K562 (cell line): ENCODE data around the gene SBK1. TPM values are rescaled to one million over a fixed set of nuclear protein-coding genes. Genes with fewer than 3 reads are reported as not detected.
"Not testable (repeated sequence)": the region's sequence is repeated elsewhere in the genome, so short reads cannot be mapped to it uniquely, and the experiment has no call there.

Source experiments
- ATAC-seq: fragments of 200-7000 bp; cut with Tn5 transposase; 3 replicates; pipeline ENCODE4 v1.9.1; 2020; ENCODE audit warnings: moderate library complexity
- BruUV-seq: library from RNA; stranded (reverse); fragments of 400-500 nt; replicated peaks from 2 replicates; lab custom pipeline; 2021; lab: Mats Ljungman, UMichigan
- CTCF ChIA-PET: fragments of 300-600 bp; formaldehyde crosslinking; extraction: SDS; loops from one replicate; lab custom pipeline; 2021; ENCODE audit warnings: low intra/inter-chr PET ratio; lab: Yijun Ruan, JAX
- POLR2A ChIA-PET: fragments of 300-600, 350-650 bp; sonication (Branson Sonifier 250); formaldehyde crosslinking; extraction: SDS; loops from one replicate; lab custom pipeline; 2021; ENCODE audit warnings: antibody characterized with exemption, inconsistent platforms; lab: Yijun Ruan, JAX
- DNase-seq, 4 experiments: peaks; one replicate each; pipeline versions ENCODE4 v3.0.0 to v3.0.0-alpha.2; 2011 to 2018; ENCODE audit warnings: low spot score in 3 of 4, mixed read lengths in 3 of 4; ENCODE audit errors: extremely low read depth in 1 of 4
- FAIRE-seq: peaks from 2 replicates; lab custom pipeline; 2011; peaks lifted over from hg19 to GRCh38; lab: Jason Lieb, UNC
- H2AFZ ChIP-seq: 2 replicates; pipeline ENCODE4 v1.6.0; 2011; ENCODE audit warnings: low read depth, low read length, control low read depth, inconsistent platforms
- H3K27ac ChIP-seq: fragments of 200-600 bp; 3 replicates; pipeline ENCODE4 v1.8.0; 2011; ENCODE audit warnings: low read depth, mild to moderate bottlenecking, control low read depth, inconsistent platforms, low read length, moderate library complexity, mixed read lengths; ENCODE audit errors: extremely low read depth
- H3K27me3 ChIP-seq, 2 experiments: fragments of 300-600 bp in 1 of 2; 2 replicates in 1 of 2; 3 replicates in 1 of 2; pipeline versions ENCODE4 v1.6.0 to v1.8.0; 2011; ENCODE audit warnings: inconsistent platforms in 2 of 2, low read length in 2 of 2, mild to moderate bottlenecking in 1 of 2, mixed read lengths in 1 of 2, moderate library complexity in 1 of 2; ENCODE audit not compliant: control insufficient read depth in 2 of 2, insufficient read depth in 2 of 2
- H3K36me3 ChIP-seq: fragments of 300-600 bp; 3 replicates; pipeline ENCODE4 v1.8.0; 2011; ENCODE audit warnings: mild to moderate bottlenecking, low read length, inconsistent platforms; ENCODE audit not compliant: control insufficient read depth, insufficient read depth
- H3K4me1 ChIP-seq, 2 experiments: fragments of 200-600 bp in 1 of 2; replicated peaks in 1 of 2; 2 replicates in 1 of 2; 3 replicates in 1 of 2; pipeline versions ENCODE4 v1.5.1 to v1.8.0; 2011; ENCODE audit warnings: inconsistent platforms in 2 of 2, low read length in 2 of 2, mild to moderate bottlenecking in 1 of 2, mixed read lengths in 1 of 2, moderate library complexity in 1 of 2; ENCODE audit not compliant: control insufficient read depth in 2 of 2, insufficient read depth in 2 of 2
- H3K4me2 ChIP-seq: 2 replicates; pipeline ENCODE4 v1.6.1; 2011; ENCODE audit warnings: low read length, control low read depth, inconsistent platforms, mixed read lengths; ENCODE audit not compliant: insufficient read depth
- H3K4me3 ChIP-seq: fragments of 200-600 bp; sonication (generic), shearing (Covaris generic); 2 replicates; pipeline ENCODE4 v1.5.1; 2016; ENCODE audit warnings: control low read depth, inconsistent platforms
- H3K79me2 ChIP-seq: fragments of 200-600 bp; 3 replicates; pipeline ENCODE4 v1.8.0; 2011; ENCODE audit warnings: low read length, inconsistent platforms; ENCODE audit not compliant: control insufficient read depth, insufficient read depth
- H3K9ac ChIP-seq, 2 experiments: 2 replicates each; pipeline versions ENCODE4 v1.6.0 to v1.6.1; 2011; ENCODE audit warnings: low read depth in 2 of 2, low read length in 2 of 2, control low read depth in 1 of 2, inconsistent platforms in 1 of 2, mild to moderate bottlenecking in 1 of 2, mixed read lengths in 1 of 2; ENCODE audit not compliant: insufficient read depth in 1 of 2
- H3K9me1 ChIP-seq: one replicate; pipeline ENCODE4 v1.6.0; 2011; ENCODE audit warnings: inconsistent platforms, mild to moderate bottlenecking, low read length, moderate library complexity; ENCODE audit not compliant: control insufficient read depth, insufficient read depth
- H3K9me3 ChIP-seq: replicated peaks from 2 replicates; pipeline ENCODE4 v1.5.1; 2011; ENCODE audit warnings: low read depth, low read length, inconsistent platforms; ENCODE audit not compliant: control insufficient read depth, insufficient read depth
- H4K20me1 ChIP-seq: replicated peaks from 2 replicates; pipeline ENCODE4 v1.6.1; 2011; ENCODE audit warnings: low read length, inconsistent platforms, mixed read lengths; ENCODE audit not compliant: control insufficient read depth, insufficient read depth
- CBFA2T2 ChIP-seq: fragments of 450-650 bp; conservative IDR thresholded peaks from 2 replicates; pipeline ENCODE4 v1.6.1; 2017; ENCODE audit warnings: mild to moderate bottlenecking
- RAD51 ChIP-seq: fragments of 450-650 bp; IDR thresholded peaks from 2 replicates; pipeline ENCODE4 v1.7.1; 2016; ENCODE audit warnings: low read depth, mild to moderate bottlenecking, borderline replicate concordance
- VEZF1 ChIP-seq: fragments of 200-800 bp; sonication (Bioruptor generic); IDR thresholded peaks from 2 replicates; pipeline ENCODE4 v1.6.1; 2017; ENCODE audit warnings: missing genetic modification characterization, missing compliant biosample characterization
- ZNF316 ChIP-seq: fragments of 450-650 bp; IDR thresholded peaks from 2 replicates; pipeline ENCODE4 v1.6.1; 2016
- WGBS: fragments of 100-300 bp; shearing (Covaris generic); methylation state at CpG from one replicate; pipeline ENCODE4 v1.1.6; 2016; ENCODE audit warnings: low coverage, mixed read lengths; ENCODE audit not compliant: insufficient coverage; ENCODE audit errors: missing lambda C conversion rate; 5-methylcytosine and 5-hydroxymethylcytosine counted together
- in situ Hi-C: fragments of 300-500 bp; cut with MboI; formaldehyde crosslinking; loops from 4 replicates; pipeline ENCODE4 v1.15.0; 2018; ENCODE audit warnings: inconsistent platforms, mixed read lengths
- intact Hi-C: fragments of 100-400 bp; cut with micrococcal nuclease; formaldehyde crosslinking; loops from 2 replicates; pipeline ENCODE4 v1.14.2; 2022
- polyA plus RNA-seq, 8 experiments: library from polyadenylated mRNA; depleted of rRNA in 4 of 8; stranded (reverse) in 5 of 8; unstranded in 3 of 8; fragments of >200 nt; fragmentation: Nextera tagmentation in 2 of 8; fragmentation: Illumina TruSeq in 1 of 8; extraction: Ambion mirVana in 2 of 8; extraction: Trizol in 1 of 8; gene quantifications; 2 replicates each; pipeline versions ENCODE4 v1.2.1 to v1.2.3, GENCODE V29; 2011 to 2014; ENCODE audit warnings: inconsistent platforms in 1 of 8, missing spikeins in 1 of 8
- total RNA-seq, 7 experiments: library from RNA; depleted of rRNA in 6 of 7; stranded (reverse); fragments of >200 nt in 6 of 7; fragmentation: Illumina TruSeq in 2 of 7; extraction: Trizol in 2 of 7; gene quantifications; 2 replicates each; pipeline versions ENCODE4 v1.2.1 to v1.2.3, GENCODE V29; 2011 to 2021; ENCODE audit warnings: low replicate concordance in 1 of 7
- TF ChIP-seq, protein P1 (sequence below): sonication (generic); formaldehyde crosslinking; IDR thresholded peaks from 2 replicates; pipeline ENCODE4 v1.9.0; 2022; ENCODE audit warnings: mild to moderate bottlenecking, missing genetic modification reagents
- TF ChIP-seq, protein P2 (sequence below): sonication (generic); formaldehyde crosslinking; IDR thresholded peaks from 2 replicates; pipeline ENCODE4 v1.5.0; 2020; ENCODE audit warnings: missing genetic modification reagents

Gene SBK1
- total and polyA plus RNA-seq, 9 of the 15 experiments (the other 6 are each of a cell fraction or from before 2014, with no cell fraction given) = 0.01 to 0.07 (median 0.03) TPM; not detected in 6

DNA sequence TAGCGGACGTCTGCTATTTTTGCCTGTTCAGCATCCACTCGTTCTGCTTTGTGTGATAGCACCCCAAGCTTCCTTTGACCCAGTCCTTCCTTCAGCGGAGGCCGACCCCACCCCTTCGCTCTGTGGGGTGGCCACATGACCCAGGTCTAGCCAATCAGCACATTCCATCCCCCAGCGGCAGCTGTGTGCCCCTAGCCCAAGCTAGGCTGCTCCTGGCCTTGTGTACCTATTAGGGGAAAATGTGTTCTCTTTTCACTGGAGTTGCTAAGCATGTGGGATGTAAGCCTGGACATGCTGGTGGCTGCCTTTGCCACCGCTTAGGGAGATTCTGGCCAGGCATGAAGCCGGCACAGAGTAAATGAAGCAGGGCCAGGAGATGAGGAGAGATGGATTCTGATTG lies 37.9 kb downstream of the SBK1 start:
- H3K4me3 ChIP-seq, H3K36me3 ChIP-seq, CTCF ChIA-PET, H3K27ac ChIP-seq, intact Hi-C loops, H3K4me2 ChIP-seq, H3K9me3 ChIP-seq, H4K20me1 ChIP-seq, in situ Hi-C loops, H3K4me1 ChIP-seq, H3K27me3 ChIP-seq, H3K9me1 ChIP-seq, BruUV-seq, FAIRE-seq, H3K79me2 ChIP-seq, POLR2A ChIA-PET, H3K9ac ChIP-seq: not testable (repeated sequence)
- 15% methylated on average over 6 of the region's 9 CpGs for WGBS
- TF ChIP-seq, protein P1, sequence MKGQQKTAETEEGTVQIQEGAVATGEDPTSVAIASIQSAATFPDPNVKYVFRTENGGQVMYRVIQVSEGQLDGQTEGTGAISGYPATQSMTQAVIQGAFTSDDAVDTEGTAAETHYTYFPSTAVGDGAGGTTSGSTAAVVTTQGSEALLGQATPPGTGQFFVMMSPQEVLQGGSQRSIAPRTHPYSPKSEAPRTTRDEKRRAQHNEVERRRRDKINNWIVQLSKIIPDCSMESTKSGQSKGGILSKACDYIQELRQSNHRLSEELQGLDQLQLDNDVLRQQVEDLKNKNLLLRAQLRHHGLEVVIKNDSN = peak; percentile 84
- TF ChIP-seq RAD51 (peak; percentile 85), ZNF316 (peak; percentile 46), VEZF1 (CRISPR knock-in tag) (peak; percentile 24; the same call in 1 of the 2 replicates), CBFA2T2 (peak; percentile 35)
- TF ChIP-seq, protein P2, sequence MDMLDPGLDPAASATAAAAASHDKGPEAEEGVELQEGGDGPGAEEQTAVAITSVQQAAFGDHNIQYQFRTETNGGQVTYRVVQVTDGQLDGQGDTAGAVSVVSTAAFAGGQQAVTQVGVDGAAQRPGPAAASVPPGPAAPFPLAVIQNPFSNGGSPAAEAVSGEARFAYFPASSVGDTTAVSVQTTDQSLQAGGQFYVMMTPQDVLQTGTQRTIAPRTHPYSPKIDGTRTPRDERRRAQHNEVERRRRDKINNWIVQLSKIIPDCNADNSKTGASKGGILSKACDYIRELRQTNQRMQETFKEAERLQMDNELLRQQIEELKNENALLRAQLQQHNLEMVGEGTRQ = peak; percentile 90
- peak; percentile 95 for ATAC-seq
- DNase-seq = peak; percentile 34 to 54 (median 42)
- peak overlapping the region; percentile 72 for H2AFZ ChIP-seq

DNA sequence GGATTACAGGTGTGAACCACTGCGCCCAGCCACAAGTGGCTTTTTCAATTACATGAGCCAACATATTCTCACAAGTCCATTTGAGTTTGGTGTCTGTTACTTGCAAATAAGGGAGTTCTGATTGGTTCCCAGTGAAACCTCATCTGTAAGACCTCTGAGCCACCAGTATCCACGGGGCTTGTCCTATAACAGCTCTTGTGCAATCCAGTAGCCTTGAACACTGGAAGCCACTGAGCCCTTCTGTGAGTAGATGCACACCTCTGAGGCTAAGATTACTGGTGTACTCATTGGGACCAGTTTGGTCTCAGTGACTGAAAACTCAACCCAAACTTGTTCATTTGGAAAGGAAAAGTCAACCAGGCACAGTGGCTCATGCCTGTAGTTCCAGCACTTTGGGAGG lies 38.7 kb downstream of the SBK1 start:
- in situ Hi-C loops, BruUV-seq, H3K27me3 ChIP-seq, H3K9me1 ChIP-seq, H3K36me3 ChIP-seq, H3K9ac ChIP-seq, FAIRE-seq, H3K27ac ChIP-seq, H3K4me3 ChIP-seq, POLR2A ChIA-PET, CTCF ChIA-PET, H3K79me2 ChIP-seq, intact Hi-C loops, DNase-seq, ATAC-seq, H4K20me1 ChIP-seq, H3K4me1 ChIP-seq, H3K9me3 ChIP-seq, H3K4me2 ChIP-seq, H2AFZ ChIP-seq: not testable (repeated sequence)
- 22% methylated on average over 2 of the region's 2 CpGs for WGBS
